Measurements from ENCODE around the gene OR5A2.
"Not testable (repeated sequence)": the region's sequence is repeated elsewhere in the genome, so short reads cannot be mapped to it uniquely, and the experiment has no call there.

The OR5A2 gene

GRCh38 chr11:59400461-59401261, 25.6 kb downstream of the OR5A2 start:
- in situ Hi-C loops (cut with MboI; ENCODE audit: low sequenced_read_pairs): no loop called here

- in situ Hi-C loops (cut with MboI; ENCODE audit: low sequenced_read_pairs): no loop called here
Measured at GRCh38 chr11:59394186-59394585, 32.0 kb downstream of the OR5A2 start.

GRCh38 chr11:59380263-59381059, 45.8 kb downstream of the OR5A2 start:
- in situ Hi-C loops (cut with MboI; ENCODE audit: low sequenced_read_pairs): no loop called here

DNA sequence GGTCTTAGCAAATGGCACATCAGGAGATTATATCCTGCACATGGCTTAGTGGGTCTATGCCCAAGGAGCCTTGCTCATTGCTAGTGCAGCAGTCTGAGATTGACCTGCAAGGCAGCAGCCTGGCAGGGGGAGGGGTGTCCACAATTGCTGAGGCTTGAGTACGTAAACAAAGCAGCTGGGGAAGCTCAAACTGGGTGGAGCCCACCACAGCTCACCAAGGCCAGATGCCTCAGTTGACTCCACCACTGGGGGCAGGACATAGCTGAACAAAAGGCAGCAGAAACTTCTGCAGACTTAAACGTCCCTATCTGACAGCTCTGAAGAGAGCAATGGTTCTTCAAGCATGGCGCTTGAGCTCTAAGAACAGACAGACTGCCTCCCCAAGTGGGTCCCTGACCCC, 53.9 kb downstream of the OR5A2 start:
- in situ Hi-C loops (cut with MboI; ENCODE audit: low sequenced_read_pairs): not testable (repeated sequence)

DNA sequence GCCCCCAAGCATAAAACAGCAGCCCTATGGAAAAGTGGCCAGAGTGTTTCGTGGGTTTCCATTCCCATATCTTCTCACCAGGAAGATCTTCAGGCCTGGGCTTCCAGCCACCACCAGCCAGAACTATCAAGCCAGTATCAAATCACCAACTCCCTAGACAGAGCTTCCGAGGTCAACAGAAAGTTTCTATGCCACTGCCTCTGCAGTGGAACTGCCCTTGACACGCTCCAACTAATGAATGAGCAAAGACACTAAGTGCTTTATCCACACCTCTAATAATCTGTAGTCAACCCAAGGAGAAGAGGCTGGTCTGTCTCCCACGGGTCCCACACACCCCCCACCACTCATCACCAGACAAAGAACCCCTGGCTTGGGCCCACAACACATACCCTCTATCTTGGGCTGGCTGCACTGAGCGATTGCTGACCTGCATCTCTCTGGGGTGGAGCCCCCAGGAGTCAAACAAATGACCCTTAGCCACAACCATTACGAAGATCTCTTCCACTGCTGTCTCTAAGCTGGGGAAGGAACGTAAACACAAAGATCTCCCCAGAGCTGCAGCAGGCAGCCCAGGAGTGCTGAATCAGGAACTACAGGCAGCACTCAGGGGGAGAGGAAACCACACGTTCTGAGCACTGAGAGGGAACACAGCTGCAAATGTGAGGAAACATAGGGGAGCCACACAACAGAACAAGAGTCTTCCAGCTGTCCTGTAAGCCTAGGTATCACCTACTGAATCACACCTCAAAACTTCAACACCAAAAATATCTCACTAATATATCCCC, 57.8 kb downstream of the OR5A2 start:
- in situ Hi-C loops (cut with MboI; ENCODE audit: low sequenced_read_pairs): no loop called here
